Adrenal gland (tissue), 12 donors: ENCODE results near the gene NDST1. TPM values are rescaled to one million over a fixed set of nuclear protein-coding genes. Genes with fewer than 3 reads are reported as not detected.
A peak's percentile ranks its signal among the peaks of the same experiment; 100 is the strongest.

Experiments used
- DNase-seq, 7 donors: peaks; one replicate each; pipeline ENCODE4 v3.0.0-alpha.2; 2019 to 2020
- H3K27ac ChIP-seq, 5 donors: fragments of 200-600 bp; sonication (generic) in 4 of 5; 1 replicate in 3 of 5; 2 replicates in 2 of 5; pipeline versions ENCODE4 v1.5.1 to v1.8.0; 2016 to 2020; ENCODE audit warnings: mild to moderate bottlenecking in 1 of 5
- H3K27me3 ChIP-seq: fragments of 200-600 bp; 2 replicates; pipeline ENCODE4 v1.8.0; 2021
- H3K36me3 ChIP-seq, 2 donors: fragments of 200-600 bp; replicated peaks in 1 of 2; 1 replicate in 1 of 2; 2 replicates in 1 of 2; pipeline versions ENCODE4 v1.5.1 to v1.8.0; 2018 to 2022
- H3K4me1 ChIP-seq, 2 donors: fragments of 200-600 bp; replicated peaks in 1 of 2; 1 replicate in 1 of 2; 2 replicates in 1 of 2; pipeline versions ENCODE4 v1.5.1 to v1.8.0; 2018 to 2021
- H3K4me3 ChIP-seq, 4 donors: fragments of 200-600 bp; sonication (generic) in 3 of 4; one replicate each; pipeline ENCODE4 v1.5.1; 2016 to 2018
- H3K9me3 ChIP-seq, 3 donors: fragments of 200-600 bp; sonication (generic) in 1 of 3; replicated peaks in 1 of 3; 1 replicate in 2 of 3; 2 replicates in 1 of 3; pipeline versions ENCODE4 v1.5.1 to v1.8.0; 2016 to 2021
- POLR2A ChIP-seq, 2 donors: fragments of 450-650 bp; IDR thresholded peaks; one replicate each; pipeline ENCODE4 v1.6.1; 2017; ENCODE audit warnings: antibody characterized with exemption in 2 of 2, mild to moderate bottlenecking in 2 of 2, moderate library complexity in 1 of 2
- WGBS, 4 donors: extraction: QIAGEN DNeasy Blood & Tissue Kit in 2 of 4; methylation state at CpG; one replicate each; pipeline versions ENCODE4 v1.1.5 to v1.1.7; 2013 to 2017; 5-methylcytosine and 5-hydroxymethylcytosine counted together
- intact Hi-C, 2 donors: fragments of 100-400 bp; cut with DNase I; formaldehyde crosslinking; loops; one replicate each; pipeline versions ENCODE4 v1.14.1 to v1.15.0; 2022 to 2023
- polyA plus RNA-seq, 3 donors: library from polyadenylated mRNA; stranded (reverse); fragments of 200-250 nt in 2 of 3; fragments of 350-450 nt in 1 of 3; fragmentation: Illumina TruSeq in 1 of 3; extraction: RNeasy Lipid Tissue Mini Kit (QIAGEN cat#74804) in 1 of 3; gene quantifications; one replicate each; pipeline ENCODE4 v1.2.3, GENCODE V29; 2013 to 2014
- total RNA-seq, 9 donors: library from RNA; depleted of rRNA in 4 of 9; stranded (reverse); fragments of >200 nt in 4 of 9; fragments of 120-200 nt in 1 of 9; fragmentation: NEBNext Ultra II Directional in 1 of 9; extraction: Animal tissue kit (Norgen Biotek cat#: 25700) in 1 of 9; gene quantifications; one replicate each; pipeline versions ENCODE4 v1.1.0 to v1.2.4, GENCODE V29; 2013 to 2023
- TF ChIP-seq, protein P1 (sequence below), 6 experiments: fragments of 450-650 bp in 4 of 6; fragments of 200-600 bp in 2 of 6; sonication (generic) in 1 of 6; IDR thresholded peaks; 1 replicate in 5 of 6; 2 replicates in 1 of 6; pipeline versions ENCODE4 v1.5.1 to v1.8.0; 2016 to 2021; ENCODE audit warnings: antibody characterized with exemption in 6 of 6, mild to moderate bottlenecking in 2 of 6, moderate library complexity in 1 of 6
- donor health status: healthy with polysubstance abuse.
- donor health status: Bipolar disorder and iron deficiency.
- donor health status: DM: yes; HTN: yes; CAD: no.
- donor health status: DM: no; HTN: no; CAD: no.
- donor health status: DM: no; HTN: no; CAD: no.
- donor health status: DM: yes; HTN: yes; CAD: no.

NDST1 gene
- total and polyA plus RNA-seq, 12 donors, result 9.6 to 154 (median 94.7) TPM

DNA sequence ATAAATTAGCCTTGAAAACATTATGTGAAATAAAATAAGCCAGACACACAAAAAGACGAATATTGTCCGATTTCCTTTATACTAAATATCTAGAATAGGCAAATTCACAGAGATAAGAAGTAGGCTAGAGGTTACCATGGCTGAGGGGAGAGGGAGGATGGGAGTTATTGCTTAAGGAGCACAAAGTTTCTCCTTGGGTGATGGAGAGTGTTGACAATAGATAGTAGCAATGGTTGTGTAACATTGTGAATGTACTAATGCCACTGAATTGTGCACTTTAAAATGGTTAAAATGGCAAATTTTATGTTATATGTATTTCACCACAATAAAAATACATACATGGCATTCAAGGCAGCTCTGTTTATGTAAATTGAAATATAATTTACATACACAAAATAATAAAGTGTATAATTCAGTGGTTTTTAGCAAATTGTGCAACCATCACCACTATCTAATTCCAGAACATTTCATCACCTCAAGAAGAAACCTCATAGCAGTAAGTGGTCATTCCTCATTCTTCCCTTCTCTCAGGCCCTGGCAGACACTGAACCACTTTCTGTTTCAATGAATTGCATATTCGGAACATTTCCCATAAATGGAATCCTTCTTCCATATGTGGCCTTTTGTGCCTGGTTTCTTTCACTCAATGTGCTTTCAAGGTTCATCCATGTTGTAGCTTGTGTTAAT, 59.2 kb downstream of the NDST1 start:
- H3K27ac ChIP-seq, result peak overlapping the region in 4 of 5 donors; percentile 2 to 56 (median 10)
- peaks cover 0 to 6% of the 10 kb centered on the region in 2 donors for H3K4me1 ChIP-seq
- intact Hi-C loops, result no loop called here
- no peak overlapping the region for H3K4me3 ChIP-seq
- DNase-seq, result peak in 1 of 7 donors; percentile 61
- WGBS, 4 donors, result 45 to 55% (median 49%) methylated on average over 3 of the region's 3 CpGs
- H3K36me3 ChIP-seq, result no peaks in the 10 kb centered on the region
- no peaks in the 10 kb centered on the region for H3K27me3 ChIP-seq
- TF ChIP-seq POLR2A (IDR thresholded peaks at IDR 0.05), result no peak
- TF ChIP-seq, protein P1, sequence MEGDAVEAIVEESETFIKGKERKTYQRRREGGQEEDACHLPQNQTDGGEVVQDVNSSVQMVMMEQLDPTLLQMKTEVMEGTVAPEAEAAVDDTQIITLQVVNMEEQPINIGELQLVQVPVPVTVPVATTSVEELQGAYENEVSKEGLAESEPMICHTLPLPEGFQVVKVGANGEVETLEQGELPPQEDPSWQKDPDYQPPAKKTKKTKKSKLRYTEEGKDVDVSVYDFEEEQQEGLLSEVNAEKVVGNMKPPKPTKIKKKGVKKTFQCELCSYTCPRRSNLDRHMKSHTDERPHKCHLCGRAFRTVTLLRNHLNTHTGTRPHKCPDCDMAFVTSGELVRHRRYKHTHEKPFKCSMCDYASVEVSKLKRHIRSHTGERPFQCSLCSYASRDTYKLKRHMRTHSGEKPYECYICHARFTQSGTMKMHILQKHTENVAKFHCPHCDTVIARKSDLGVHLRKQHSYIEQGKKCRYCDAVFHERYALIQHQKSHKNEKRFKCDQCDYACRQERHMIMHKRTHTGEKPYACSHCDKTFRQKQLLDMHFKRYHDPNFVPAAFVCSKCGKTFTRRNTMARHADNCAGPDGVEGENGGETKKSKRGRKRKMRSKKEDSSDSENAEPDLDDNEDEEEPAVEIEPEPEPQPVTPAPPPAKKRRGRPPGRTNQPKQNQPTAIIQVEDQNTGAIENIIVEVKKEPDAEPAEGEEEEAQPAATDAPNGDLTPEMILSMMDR (IDR thresholded peaks at IDR 0.05), result no peak
- H3K9me3 ChIP-seq, result no peaks in the 10 kb centered on the region

DNA sequence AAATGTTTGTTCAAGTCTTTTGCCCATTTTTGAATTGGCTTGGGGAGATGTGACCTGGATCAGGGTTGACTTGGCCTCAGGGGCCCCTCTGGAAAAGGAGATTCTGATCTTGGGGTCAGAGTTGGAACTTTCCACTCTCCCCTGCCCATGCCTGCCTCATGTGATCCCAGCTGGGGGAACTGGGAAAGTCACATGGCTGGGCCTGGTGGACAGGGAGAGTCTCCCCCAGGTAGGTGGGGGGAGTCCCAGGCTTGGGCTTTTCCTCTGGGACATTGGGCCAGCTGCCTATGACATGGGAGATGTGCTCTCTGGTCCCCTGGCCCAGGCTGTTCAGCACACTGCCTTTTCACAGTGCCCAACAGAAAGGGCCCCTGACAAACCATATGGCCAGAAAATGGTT, 60.7 kb downstream of the NDST1 start:
- intact Hi-C loops, result no loop called here
- no peak for TF ChIP-seq POLR2A (IDR thresholded peaks at IDR 0.05)
- TF ChIP-seq, protein P1 (IDR thresholded peaks at IDR 0.05), result no peak
- no peak overlapping the region for H3K27ac ChIP-seq
- H3K27me3 ChIP-seq, result no peaks in the 10 kb centered on the region
- H3K36me3 ChIP-seq, result no peaks in the 10 kb centered on the region
- DNase-seq, result no peak
- no peak overlapping the region for H3K4me3 ChIP-seq
- H3K9me3 ChIP-seq, result no peaks in the 10 kb centered on the region
- H3K4me1 ChIP-seq, result peaks cover 0 to 6% of the 10 kb centered on the region in 2 donors

DNA sequence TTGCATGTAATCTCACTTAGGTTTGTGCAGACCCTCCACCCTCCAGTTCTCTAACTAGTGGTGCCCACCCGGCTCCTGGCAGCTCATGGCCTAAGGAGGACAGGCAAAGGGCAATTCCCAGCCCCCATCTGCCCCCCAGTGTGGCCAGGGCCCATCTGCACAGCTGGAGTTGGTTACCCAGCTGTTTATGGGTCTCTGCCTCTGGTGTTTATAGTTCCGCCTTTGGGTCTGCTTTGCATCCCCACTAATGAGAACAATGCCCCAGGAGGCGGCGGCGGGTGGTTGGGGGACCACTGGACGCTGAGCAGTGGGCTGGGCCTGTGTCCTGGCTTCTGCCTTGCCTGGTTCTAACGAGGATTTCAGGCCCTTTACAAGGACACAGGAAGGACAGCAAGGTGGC, 62.4 kb downstream of the NDST1 start:
- Histone ChIP-seq H3K27ac (no peak overlapping the region), H3K27me3 (no peaks in the 10 kb centered on the region), H3K4me1 (peaks cover 0 to 6% of the 10 kb centered on the region in 2 donors), H3K36me3 (no peaks in the 10 kb centered on the region), H3K4me3 (no peak overlapping the region), H3K9me3 (no peaks in the 10 kb centered on the region)
- no peak for TF ChIP-seq POLR2A (IDR thresholded peaks at IDR 0.05)
- TF ChIP-seq, protein P1 (IDR thresholded peaks at IDR 0.05), result no peak
- WGBS, 4 donors, result 87 to 95% (median 89%) methylated on average over 6 to 7 of the region's 7 CpGs
- intact Hi-C loops, result no loop called here
- no peak for DNase-seq

DNA sequence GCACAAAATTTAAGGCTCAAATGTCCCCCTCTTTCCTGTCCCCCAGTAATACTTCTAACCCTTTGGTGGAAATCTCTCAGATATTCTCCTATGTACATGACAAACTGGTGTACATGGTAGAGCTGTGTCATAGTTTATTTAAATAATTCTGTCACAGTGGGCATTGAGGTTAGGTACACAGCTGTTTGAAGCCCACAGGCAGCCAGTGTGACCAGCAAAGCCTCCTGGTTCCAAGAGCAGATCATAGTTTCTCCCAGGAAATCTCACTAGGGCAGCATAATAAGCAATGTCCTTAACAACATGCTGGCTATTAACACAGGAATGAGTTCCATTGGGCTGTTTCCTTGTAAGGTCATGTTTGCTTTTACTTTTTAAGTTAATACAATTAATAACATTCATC, 63.9 kb downstream of the NDST1 start:
- H3K27ac ChIP-seq, result no peak overlapping the region
- H3K27me3 ChIP-seq, result no peaks in the 10 kb centered on the region
- H3K4me3 ChIP-seq, result no peak overlapping the region
- no peaks in the 10 kb centered on the region for H3K9me3 ChIP-seq
- no peak for DNase-seq
- H3K36me3 ChIP-seq, result no peaks in the 10 kb centered on the region
- H3K4me1 ChIP-seq, result peaks cover 0 to 4% of the 10 kb centered on the region in 2 donors
- no peak for TF ChIP-seq POLR2A (IDR thresholded peaks at IDR 0.05)
- TF ChIP-seq, protein P1 (IDR thresholded peaks at IDR 0.05), result no peak
- intact Hi-C loops, result no loop called here
